Suprapubic skin (tissue), 4 donors: Measurements from ENCODE around the gene ADGRG7.

ENCODE experiments used
- EP300 ChIP-seq: sonication (generic); formaldehyde crosslinking; IDR thresholded peaks from one replicate; pipeline ENCODE4 v1.6.1; 2017; ENCODE audit warnings: antibody characterized with exemption
- POLR2A ChIP-seq, 2 donors: fragments of 450-650 bp; IDR thresholded peaks; one replicate each; pipeline ENCODE4 v1.6.1; 2017; ENCODE audit warnings: antibody characterized with exemption in 2 of 2, mild to moderate bottlenecking in 2 of 2, moderate library complexity in 2 of 2
- POLR2AphosphoS5 ChIP-seq, 3 donors: sonication (generic); formaldehyde crosslinking; IDR thresholded peaks; one replicate each; pipeline ENCODE4 v1.6.1; 2017; ENCODE audit warnings: antibody characterized with exemption in 3 of 3
- TF ChIP-seq, protein P1 (sequence below), 2 donors: fragments of 200-600 bp in 1 of 2; fragments of 450-650 bp in 1 of 2; sonication (generic) in 1 of 2; IDR thresholded peaks; one replicate each; pipeline ENCODE4 v1.5.1; 2016 to 2019; ENCODE audit warnings: antibody characterized with exemption in 2 of 2, mild to moderate bottlenecking in 1 of 2, moderate library complexity in 1 of 2

DNA sequence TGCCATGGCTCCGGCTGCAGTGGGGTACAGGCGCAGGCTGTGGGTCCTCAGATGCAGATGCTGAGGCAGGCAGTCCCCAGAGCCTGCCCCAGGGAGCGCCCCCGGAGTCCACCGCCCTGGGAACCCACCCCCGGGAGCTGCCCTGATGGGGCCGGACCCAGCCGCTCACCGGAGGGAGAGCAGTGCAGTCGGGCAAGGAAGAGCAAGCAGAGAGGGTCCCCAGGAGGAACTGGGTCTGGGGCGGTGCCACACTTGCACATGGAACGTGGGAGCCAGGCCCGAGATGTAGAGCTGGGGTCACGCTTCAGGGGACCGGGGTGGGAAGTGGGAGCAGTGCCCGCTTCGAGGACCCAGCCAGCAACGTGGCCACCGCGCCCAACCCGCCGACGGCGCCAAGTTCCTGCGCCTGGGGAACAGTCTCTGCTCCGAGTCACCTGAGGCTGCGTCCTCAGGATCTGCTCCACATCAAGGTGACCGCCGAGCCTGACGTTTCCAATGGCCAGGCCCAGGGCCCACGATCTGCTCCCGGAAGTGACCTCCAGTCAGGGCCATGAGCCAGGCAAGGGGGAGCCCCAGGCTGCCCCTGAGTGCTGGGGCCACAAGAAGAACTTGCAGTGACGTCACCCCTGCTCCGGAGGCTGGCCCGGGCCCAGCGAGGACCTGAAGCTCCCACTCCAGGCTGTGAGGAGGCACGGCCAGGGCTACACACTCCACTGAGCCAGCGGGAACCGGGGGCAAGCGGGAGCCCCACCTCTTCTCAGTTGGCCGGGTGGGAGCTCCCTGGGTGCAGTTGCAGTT is 72.9 kb downstream of the ADGRG7 start:
- TF ChIP-seq, protein P1, sequence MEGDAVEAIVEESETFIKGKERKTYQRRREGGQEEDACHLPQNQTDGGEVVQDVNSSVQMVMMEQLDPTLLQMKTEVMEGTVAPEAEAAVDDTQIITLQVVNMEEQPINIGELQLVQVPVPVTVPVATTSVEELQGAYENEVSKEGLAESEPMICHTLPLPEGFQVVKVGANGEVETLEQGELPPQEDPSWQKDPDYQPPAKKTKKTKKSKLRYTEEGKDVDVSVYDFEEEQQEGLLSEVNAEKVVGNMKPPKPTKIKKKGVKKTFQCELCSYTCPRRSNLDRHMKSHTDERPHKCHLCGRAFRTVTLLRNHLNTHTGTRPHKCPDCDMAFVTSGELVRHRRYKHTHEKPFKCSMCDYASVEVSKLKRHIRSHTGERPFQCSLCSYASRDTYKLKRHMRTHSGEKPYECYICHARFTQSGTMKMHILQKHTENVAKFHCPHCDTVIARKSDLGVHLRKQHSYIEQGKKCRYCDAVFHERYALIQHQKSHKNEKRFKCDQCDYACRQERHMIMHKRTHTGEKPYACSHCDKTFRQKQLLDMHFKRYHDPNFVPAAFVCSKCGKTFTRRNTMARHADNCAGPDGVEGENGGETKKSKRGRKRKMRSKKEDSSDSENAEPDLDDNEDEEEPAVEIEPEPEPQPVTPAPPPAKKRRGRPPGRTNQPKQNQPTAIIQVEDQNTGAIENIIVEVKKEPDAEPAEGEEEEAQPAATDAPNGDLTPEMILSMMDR (IDR thresholded peaks at IDR 0.05) = no peak
- TF ChIP-seq POLR2A (IDR thresholded peaks at IDR 0.05) (no peak), POLR2AphosphoS5 (IDR thresholded peaks at IDR 0.05) (no peak), EP300 (no peak)
